HG03571 (cell line): Measurements from ENCODE around the gene UPF1.

Experiments used
- ATAC-seq: cut with Tn5 transposase; IDR thresholded peaks from one replicate; pipeline ENCODE4 v1.9.1; 2021; ENCODE audit not compliant: unreplicated experiment

Gene UPF1

DNA sequence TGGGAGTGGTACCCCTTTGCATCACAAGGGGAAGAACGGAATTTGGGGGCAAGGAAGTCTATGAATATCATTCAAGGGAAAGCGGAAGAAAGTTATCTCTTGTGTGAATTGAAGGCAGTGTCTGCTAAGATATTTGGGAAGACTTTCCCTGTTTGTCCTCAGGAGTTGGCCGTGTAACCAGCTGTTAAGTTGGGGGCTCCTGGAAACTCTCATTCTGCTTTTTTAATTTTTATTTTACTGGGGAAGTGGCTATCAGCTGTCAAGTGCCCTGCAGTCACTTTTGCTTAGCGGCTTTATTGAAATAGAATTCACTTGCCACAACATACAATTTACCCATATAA is 2.9 kb downstream of the UPF1 start:
- ATAC-seq, result no peak

DNA sequence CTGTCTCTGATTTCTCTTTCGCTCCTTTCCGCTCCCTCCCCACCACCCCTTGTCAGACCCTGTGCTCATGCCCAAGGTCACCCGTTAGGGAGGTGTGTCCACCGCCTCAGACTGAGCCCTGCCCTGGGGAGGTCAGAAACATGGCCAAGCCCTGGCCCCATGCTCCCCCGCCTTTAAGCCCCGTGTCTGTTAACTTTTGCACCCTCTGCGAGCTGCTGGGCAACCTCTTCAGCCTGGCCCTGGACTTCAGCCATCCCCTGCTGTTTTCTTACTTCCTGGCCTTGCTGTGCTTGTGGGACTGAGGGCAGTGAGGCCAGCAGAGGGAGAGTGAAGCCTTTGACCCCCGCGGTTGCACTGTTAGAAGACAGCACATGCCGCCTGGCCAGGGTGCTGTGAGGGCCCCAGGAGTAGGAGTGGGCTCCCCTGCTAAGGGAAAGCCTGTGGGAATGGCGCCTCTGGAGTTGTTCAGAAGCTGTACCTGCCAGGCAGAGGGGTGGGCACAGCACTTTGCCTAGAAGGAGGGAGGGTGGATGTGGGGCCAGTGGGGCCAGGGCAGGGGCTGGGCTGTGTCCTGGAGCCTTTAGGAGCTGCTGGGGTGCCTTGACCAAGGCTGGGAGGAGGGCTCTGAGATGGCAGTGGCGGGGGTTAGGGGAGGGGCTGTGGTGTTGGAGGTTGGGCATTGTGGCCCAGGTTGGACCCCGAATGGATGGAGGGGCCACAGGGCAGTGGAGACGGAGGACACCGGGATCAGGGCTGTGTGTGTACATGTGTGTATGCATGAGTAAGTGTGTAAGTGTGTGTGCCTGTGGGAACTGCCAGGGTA is 7.9 kb downstream of the UPF1 start:
- ATAC-seq, result no peak

DNA sequence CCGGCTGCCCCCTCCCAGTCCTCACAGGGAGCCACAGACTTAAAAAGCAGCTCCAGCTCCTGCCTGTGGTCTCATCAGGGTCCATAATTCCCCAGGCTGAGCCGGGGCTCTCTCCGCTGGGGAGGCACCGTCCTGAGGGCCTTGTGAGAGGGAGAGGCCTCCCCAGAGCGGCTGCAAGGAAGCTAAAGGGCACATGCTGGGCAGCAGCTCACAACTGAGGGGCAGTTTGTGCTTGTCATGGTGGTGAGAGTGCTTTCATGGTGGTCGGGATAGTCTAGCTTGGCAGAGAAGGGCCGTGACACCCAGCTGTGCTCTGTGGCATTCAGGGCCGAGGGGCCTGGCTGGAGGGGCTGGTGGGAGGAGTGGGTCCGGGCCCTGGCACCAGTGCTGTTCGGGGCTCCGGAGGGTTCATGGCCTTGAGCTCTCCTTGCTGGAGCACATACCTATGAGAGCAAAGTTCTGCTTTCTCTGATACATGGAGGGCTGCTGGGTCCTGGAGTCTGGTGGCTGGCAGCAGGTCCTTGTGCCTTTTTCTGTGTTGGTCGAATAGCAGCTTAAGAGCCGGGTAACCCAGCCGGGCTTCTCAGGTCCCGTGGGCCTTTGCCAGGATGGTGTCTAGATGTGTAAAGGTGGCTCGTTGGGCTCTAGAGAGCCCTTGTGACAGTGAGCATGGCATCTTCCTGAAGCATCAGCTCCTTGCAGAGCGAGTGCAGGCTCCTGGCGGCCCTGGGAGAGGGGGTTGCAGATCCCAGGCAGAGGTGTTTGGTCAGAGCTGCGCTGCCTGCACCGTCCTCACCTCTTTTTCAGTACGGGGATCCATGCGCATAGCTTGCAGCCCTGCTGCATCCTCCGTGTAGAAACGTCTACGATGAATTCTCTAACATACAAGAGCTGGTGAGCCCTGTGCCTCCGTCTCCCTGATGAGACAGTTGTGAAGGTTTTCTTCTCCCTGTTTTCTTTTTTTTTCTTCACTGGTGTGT is 8.8 kb downstream of the UPF1 start:
- ATAC-seq, result no peak

DNA sequence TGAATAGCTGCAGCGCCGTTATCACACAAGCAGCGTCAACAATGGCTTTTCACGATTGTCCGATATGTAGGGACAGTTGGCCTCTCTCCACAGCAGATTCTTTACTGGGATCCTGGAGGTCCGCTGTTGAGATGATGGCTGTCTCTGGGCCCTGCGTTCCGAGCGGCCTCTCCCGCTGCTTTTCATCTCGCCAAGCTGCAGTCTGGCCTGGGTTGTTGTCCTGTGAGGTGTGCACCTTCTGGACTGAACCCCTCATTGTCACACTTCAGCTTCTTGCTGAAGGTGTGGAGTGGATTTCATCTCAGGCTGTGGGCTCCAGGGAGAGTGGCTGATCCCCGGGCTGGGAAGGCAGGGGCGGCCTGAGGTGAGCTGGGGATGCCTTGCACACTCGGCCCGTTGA is 9.6 kb downstream of the UPF1 start:
- ATAC-seq, result no peak

DNA sequence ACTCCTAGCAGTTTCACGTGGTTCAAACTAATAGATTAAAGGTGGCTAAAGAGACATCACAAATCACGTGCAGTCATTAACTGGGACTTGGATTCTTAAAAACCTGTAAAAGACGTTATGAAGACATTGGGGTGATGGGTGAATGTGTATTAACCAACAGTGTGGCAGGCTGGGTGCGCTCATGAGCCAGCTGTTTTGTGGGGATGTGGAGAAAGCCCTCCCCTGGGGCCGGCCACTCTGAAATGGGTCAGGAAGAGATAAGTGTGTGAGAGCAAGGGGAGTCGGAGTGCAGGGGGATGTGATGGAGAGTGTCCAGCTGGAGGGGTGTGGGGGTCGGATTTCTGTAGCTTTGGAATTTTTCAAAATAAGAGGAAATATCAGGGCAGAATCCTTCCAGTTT is 10.4 kb downstream of the UPF1 start:
- ATAC-seq, result no peak

DNA sequence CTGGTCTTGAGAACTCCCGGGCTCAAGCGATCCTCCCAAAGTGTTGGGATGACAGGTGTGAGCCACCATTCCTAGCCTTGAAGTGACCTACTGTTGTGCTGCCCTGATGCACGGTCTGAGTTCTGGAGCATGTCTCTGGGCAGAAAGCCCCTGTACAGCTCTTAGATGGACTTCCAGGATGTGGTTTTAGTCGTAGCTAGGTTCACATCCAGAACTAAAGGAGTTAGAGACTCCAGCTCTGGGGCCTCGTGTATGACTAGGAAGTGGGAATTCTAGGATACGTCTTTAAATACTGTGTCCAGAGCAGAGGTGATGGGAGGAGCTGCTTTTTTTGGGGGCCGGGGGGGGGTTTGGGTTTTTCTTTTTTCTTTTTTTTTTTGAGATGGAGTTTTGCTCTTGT is 12.2 kb downstream of the UPF1 start:
- no peak for ATAC-seq

DNA sequence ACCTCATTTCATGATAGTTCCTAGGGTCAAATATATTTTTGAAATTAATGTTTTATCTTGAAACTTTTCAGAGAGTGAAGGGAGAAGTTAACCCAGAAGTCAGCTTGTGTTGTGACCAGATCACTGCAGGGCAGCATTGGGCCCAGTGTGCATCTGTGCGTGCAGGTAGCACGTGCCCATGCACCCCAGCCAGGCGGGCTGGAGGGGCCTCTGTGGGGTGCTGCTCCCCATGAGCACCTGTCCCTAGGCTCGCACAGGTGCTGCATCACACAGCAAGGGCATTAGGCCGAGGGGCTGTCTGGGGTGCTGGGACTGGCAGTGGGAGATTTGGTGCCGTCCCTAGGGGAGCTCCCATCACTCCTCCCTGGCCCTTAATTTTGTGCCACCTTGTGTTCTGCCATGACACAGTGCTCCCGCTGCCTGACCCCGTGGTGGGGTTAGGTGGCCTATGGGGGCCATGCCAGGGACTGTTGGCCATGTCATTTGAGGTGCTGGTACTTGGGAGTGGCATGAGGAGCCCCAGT is 13.1 kb downstream of the UPF1 start:
- ATAC-seq, result no peak

DNA sequence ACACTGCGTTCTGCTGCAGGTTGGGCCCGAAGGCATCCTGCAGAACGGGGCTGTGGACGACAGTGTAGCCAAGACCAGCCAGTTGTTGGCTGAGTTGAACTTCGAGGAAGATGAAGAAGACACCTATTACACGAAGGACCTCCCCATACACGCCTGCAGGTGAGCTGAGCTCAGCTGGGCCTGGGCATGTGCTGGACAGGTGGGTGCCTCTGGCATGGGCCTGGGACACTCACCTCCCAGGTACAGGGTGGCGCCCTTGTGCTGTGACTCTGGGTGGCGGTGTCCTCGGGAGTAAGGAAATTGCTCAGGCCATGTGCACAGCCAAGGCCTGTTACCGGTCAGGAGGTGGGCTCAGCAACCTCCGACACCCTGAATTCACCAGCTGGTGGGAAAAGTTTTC is 14.2 kb downstream of the UPF1 start:
- ATAC-seq, result no peak

DNA sequence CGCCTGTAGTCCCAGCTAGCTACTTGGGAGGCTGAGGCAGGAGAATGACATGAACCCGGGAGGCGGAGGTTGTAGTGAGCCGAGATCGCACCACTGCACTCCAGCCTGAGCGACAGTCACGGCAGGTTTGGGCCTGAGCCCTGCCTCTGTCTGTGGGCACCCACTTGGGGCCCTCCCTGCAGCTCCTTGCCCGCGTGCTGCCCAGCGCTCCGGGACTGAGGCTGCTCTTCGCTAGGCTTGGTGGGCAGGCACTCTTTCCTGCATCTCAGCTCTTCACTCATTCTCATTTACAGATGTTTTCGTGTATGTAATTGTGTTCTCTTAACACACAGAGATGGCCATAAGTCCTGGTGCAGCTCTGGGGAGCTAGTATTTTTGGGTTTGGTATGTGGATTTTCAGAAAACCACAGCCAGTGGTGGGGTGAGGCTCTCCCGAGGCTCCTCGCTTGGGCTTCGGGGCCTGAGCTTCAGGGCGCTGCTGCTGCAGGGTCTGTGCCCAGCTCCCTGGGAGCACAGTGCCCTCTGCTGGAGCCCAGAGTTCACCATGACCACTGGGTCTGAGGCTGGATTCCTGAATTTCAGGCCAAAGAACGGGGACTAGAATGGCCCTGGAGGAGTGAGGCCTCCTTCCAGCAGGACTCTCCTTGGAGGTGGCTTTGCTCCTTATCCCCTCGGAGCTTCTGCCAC is 15.2 kb downstream of the UPF1 start:
- no peak for ATAC-seq

DNA sequence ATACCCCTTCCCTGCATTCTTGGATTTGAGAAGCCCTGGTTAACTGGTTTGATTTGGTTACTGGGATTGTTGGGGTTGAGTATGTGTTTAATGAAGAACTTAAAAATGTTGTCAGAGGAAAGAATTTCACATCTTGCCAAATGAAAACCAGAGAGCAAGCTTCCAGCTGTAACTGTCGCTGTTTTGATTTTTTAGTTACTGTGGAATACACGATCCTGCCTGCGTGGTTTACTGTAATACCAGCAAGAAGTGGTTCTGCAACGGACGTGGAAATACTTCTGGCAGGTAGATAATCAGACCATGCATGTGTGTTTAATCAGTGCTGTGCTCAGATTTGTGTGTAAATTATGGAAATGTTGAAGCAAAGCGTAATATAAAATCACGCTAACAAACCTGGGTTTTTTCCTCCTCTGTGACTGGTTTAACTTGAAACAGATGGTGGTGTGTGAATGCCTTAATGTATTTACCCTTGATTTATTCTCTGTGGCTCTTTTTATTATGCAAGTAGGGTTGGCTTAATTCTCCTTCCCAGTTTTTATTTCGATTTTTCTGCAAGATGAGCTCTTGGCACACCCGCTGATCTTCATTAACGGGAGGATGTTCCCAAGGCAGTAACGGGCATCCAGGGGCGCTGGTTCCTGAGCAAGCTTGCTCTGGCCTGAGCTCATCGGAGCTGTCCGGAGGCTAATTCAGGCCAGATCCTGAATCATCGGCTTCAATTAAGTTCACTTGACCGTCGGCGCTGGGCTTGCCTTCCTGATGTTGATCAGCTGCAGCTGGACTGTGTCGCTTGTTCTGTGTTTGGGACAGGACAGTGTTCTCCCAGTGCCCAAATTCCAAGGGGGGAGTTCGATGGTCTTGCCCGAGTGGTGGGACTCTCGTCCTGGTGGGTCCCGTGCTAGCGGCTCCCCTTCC is 16.0 kb downstream of the UPF1 start:
- ATAC-seq, result no peak

DNA sequence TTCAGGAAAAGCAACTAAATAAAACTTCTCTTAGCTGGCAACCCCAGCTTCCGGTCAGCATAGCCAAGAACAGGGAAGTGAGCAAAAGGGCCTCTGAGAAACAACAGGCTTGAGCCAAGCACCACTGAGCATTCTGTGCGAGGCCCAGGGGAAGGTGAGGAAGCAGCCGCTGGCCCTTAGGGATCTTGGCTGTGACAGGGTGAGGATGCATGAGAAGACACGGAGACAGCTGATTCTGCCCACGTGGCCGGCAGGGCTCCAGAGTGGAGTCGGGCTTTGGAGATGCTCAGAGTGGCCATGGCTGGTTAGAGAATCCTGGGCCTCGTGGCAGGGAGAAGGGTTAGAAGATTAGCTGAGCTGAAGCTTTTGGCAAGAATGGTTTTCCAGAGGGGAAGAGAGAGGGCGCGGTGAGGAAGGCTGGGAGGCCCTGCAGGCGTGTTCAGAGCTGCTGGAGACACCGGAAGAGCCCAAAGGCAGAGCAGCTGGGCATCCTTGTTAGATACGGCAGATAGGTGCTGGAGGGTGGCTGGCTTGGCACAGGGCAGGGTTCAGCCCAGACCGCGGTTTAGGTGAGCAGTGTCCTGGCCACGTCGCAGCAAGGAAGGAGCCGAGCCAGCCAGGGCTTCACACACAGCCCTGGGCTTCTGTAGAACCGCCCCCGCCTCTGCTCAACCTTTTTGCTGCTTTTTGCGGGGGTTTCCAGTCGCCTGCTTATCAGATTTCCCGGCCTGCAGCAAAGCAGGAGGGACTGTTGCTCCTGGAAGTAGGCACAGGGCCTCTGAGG is 17.3 kb downstream of the UPF1 start:
- no peak for ATAC-seq

DNA sequence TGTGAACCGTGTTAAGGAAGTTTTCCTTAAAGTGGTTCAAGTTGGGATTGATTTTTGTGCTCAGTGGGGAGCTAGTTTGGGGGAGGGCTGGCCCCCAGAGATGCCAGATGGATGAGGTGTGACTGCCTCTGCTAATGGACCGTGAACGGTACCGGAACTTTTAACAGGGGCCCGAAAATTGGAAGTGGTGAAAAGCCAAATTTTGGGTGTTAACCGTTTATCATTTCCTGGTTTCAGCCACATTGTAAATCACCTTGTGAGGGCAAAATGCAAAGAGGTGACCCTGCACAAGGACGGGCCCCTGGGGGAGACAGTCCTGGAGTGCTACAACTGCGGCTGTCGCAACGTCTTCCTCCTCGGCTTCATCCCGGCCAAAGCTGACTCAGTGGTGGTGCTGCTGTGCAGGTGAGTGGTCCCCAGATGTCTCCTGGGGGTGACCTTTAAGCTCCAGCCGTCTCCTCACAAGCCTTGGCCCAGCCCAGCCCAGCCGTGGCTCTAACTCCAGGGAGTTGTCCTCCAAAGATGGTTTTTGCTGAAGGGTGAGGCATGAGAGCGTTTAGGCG is 18.2 kb downstream of the UPF1 start:
- ATAC-seq, result no peak

DNA sequence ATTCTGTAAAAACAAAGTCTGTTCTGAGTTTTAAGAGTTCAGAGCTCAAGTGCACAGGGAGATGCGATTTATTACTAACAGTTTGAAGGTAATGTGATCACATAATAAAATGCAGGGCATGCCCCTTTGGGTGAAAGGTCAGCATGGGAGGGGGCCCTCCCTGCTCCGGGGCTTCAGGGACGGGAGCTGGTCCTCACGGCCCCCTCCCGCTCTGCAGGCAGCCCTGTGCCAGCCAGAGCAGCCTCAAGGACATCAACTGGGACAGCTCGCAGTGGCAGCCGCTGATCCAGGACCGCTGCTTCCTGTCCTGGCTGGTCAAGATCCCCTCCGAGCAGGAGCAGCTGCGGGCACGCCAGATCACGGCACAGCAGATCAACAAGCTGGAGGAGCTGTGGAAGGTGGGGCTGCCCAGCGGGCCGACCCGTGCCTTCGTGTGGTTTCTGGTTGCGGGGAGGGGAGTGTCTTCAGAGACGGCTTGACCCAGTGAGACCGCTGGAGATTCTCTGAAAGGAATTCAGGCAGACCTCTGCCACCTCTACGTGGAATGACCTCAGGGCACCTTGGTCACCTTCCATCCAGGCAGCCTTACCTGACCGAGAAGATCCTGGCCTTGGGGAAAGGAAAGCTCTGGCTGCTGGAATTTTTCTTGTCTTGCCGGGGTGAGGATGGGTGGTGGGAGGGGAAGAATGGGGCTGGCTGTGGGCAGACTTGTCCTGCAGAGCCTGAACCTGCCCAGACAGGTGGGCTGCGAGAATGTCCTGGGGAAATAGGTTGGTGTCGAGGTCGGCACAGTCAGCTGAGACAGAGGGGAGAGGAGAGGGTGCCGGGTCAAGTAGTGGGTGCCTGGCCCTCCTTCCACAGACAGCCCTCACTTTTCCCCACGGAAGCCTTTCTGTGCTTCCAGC is 19.0 kb downstream of the UPF1 start:
- no peak for ATAC-seq

DNA sequence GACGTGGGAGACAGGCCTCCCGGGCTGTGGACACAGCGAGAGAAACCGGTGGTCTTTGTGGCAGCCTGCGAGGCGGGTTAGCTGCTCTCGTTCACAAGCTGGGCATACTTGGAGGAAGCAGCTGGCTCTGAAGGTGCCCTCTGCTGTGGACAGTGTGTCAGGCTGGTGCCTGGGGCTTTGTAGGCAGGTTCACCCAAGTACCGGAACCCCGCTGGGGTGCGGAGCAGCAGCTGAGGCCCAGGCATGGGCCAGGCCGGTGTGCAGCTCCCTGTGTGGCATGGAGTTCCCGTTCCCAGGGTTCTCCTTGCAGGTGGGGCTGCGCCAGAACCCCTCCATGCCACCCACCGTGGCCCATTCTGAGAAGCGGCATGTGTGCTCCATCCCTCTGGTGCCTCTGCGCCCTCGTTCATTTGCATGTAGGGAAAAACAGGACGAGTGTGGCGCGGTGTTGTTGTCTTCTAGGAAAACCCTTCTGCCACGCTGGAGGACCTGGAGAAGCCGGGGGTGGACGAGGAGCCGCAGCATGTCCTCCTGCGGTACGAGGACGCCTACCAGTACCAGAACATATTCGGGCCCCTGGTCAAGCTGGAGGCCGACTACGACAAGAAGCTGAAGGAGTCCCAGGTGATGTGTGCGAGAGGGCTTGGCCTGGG is 20.0 kb downstream of the UPF1 start:
- ATAC-seq, result no peak

DNA sequence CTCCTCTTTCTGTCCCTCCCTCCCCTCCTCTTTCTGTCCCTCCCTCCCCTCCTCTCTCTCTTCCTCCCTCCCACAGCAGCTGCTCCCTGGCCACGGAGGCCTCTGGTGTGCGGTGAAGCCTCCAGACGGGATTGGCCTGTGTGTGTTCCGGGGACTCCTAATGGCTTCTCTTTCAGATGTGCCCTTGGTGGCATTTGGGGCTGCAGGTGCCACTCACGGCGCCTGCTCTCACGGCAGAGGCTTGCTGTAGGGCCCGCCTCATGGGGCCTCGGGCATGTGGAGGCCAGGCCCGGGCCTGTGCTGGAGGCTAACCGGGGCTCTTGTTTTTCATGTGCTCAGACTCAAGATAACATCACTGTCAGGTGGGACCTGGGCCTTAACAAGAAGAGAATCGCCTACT is 20.9 kb downstream of the UPF1 start:
- no peak for ATAC-seq

DNA sequence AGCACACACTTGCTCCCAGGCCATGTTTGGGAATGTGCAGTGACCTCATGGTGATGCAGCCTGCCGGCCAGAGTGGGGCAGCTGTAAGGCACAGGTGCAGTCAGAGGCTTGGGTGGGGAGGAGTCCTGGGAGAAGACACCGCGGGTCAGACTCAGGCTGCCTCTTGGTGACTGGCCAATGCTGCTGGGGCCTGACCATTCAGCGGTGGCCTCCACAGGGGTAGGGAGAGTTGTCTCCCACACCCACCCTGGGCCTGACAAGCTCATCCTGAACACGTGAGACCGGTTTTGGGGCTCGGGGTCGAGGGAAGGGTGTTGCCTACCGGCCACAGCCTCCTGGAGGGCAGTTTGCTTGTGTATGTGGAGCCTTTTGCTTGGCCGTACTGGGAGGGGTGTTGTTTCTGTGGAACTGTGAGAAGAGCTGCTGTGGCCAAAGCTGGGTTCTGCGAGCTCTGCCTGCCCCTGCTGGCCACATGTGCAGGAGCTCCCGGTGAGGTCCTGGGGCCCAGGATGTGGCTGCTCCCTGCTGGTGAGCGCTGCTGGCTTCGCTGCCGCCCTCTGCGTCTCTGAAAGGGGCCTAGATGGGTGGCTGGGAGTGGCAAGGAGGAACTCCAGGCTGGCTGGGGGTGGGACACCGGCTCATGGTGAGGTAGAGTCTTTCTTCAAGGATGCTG is 22.1 kb downstream of the UPF1 start:
- no peak for ATAC-seq

DNA sequence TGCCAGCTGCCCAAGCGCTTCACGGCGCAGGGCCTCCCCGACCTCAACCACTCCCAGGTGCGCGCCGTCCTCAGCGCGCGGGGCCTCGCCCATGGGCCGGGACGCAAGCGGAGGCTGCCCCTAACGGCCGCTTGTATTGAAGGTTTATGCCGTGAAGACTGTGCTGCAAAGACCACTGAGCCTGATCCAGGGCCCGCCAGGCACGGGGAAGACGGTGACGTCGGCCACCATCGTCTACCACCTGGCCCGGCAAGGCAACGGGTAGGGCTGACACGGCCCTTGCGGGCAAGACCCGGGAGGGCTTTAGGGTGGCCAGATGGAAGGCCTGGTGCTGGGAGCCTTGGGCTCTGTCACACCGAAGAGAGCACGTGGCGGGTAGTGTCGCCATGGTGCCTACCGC is 23.2 kb downstream of the UPF1 start:
- ATAC-seq, result no peak
